GM19452 (cell line): ENCODE measurements around the gene NUP93.
A peak's percentile ranks its signal among the peaks of the same experiment; 100 is the strongest.

Experiments
- ATAC-seq: cut with Tn5 transposase; IDR thresholded peaks from one replicate; pipeline ENCODE4 v1.9.1; 2021; ENCODE audit not compliant: unreplicated experiment

Gene NUP93

DNA sequence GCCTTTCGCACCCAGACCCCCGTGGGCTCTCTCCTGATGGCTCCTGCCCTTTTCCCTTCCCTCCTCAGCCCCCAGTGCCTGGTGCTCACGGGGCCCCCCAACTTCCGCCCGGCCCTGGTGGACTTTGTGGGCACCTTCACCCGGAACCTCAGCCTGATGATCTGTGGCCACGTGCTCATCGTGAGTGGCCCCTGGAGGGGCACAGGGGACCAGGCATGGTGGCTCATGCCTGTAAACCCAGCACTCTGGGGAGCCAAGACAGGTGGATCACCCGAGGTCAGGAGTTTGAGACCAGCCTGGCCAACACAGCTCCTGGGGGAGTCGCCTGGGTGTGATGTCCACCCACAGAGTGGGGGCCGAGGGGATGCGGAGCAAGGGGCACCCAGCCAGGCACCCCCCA, 156.4 kb downstream of the NUP93 start:
- no peak for ATAC-seq

- no peak for ATAC-seq
Measured at GRCh38 chr16:56886826-56887225, 156.9 kb downstream of the NUP93 start.

GRCh38 chr16:56888806-56889205, 158.9 kb downstream of the NUP93 start:
- ATAC-seq, result peak; percentile 76

- ATAC-seq, result no peak
Measured at GRCh38 chr16:56889206-56889605, 159.3 kb downstream of the NUP93 start.

- ATAC-seq, result no peak
Measured at GRCh38 chr16:56891685-56892084, 161.8 kb downstream of the NUP93 start.

- ATAC-seq, result no peak
Measured at GRCh38 chr16:56892705-56893104, 162.8 kb downstream of the NUP93 start.

DNA sequence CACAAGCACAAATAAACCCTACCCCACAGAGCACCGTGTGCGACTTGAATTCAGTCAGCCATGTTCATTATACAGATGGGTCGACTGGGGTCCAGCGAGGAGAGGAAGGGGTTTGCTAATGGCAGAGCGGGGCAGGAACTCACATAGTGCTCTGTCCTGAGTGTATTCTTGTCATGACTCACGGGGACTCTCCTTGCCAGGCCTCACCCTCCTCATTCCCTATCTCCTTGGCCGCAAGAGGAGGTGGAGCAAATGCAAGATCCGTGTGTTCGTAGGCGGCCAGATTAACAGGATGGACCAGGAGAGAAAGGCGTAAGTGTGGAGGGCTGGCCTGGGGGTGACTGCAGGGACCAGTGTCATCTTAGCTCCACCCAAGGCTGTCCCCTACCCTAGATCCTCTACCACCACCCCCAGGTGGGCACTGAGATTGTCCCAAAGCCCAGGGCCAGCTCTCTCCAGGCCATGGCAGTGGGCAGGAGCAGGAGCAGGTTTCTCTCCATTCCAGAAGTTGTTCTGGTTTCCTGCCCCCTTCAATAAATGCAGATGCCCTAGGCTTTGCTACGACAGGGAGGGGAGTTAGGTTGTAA, 164.5 kb downstream of the NUP93 start:
- no peak for ATAC-seq

GRCh38 chr16:56895813-56896212, 165.9 kb downstream of the NUP93 start:
- ATAC-seq, result no peak

DNA sequence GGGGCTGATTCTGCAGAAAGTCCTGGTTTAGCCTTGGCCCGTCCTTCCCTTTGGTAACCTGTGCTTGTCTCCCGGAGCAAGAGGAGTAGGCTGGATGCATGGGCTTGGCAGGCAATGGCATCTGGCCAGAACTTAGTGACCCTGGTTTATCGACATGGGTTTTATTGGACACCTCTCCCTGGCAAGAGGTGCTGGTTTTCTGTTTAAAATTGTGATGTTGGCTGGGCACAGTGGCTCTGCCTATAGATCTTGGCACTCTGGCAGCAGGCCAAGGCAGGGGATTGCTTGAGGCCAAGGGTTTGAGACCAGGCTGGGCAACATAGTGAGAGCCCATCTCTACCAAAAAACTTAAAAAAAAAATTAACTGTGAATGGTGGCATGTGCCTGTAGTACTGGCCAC, 166.3 kb downstream of the NUP93 start:
- no peak for ATAC-seq

DNA sequence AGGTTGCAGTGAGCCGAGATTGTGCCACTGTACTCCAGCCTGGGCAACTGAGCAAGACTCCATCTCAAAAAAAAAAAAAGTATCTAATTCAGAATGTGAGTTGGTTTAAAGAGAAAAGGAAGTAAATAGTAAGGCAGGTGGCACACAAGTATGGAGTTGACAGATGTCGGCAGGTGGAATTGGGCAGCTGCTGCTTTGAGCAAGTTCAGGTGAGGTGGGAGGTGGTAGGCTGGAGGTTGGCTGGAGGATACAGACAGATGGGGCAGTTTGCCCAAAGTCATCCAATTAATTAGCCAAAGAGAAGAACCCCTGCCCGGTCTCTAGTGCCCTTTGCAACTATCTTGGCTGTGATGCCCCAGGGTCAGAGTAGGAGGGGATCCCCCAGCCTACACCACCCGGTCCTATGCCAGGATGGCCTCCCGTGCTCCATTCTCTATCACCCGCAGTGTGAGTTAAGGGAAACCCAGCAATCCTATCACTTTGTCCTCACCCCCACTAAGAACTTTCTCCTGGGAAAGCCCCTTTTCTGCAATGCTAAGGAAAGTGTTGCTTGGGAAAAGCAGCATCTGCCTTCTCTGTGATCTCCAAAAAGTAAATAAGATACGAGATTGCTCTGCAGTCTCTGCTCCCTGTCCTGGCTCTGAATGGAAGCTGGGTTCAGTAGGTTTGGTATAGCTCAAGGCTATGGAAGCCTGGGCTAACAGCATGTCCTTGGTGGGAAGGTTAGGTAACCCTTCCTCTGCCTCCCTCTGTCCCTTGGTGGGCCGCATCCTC, 167.3 kb downstream of the NUP93 start:
- ATAC-seq, result no peak

DNA sequence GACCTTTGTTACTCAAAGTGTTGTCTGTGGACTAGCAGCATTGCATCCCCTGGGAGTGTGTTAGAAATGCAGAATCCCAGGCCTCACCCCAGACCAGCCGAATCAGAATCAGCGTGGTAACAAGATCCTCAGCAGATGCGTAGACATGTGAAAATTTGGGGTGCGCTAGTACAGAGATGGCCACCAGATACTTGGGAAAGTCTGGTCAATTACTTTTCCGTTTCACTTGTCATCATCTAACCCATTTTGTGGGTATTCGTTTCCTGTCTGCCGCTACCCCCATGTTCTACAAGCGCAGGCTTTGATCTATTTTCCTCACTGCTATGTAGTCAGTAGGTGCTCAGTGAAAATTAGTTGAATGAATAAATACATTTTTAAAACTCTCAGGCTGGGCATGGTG, 168.9 kb downstream of the NUP93 start:
- peak; percentile 82 for ATAC-seq
